ENCODE measurements around the gene ATP6V1E1. TPM values are rescaled to one million over a fixed set of nuclear protein-coding genes. Genes with fewer than 3 reads are reported as not detected.
"Not testable (repeated sequence)": the region's sequence is repeated elsewhere in the genome, so short reads cannot be mapped to it uniquely, and the experiment has no call there.

Gene ATP6V1E1
- total RNA-seq, 4 donors from 2014 or later, result 109 to 157 (median 122) TPM

DNA sequence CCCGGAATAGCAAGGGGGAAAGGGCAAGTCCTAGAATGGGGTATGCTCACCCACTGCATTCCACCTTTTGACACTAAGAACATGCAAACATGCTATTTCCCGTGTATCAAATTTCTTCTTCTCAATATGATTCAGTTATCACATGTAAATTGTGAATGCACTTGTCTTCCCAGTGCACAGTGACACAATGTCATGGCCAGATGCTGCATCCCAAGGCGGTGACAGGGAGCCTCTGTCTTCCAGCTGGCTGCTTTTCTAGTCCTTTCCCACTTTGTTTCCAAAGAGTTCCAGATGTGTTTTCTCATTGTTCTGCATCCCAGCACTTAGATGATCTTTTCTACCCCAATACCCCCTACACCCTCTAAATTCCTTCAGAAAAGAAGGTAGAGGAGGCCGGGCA lies 52.9 kb downstream of the ATP6V1E1 start:
- DNase-seq (ENCODE audit: low spot score) (no peak), ATAC-seq (ENCODE audit: low FRiP score) (no peak)
- TF ChIP-seq, protein P1, sequence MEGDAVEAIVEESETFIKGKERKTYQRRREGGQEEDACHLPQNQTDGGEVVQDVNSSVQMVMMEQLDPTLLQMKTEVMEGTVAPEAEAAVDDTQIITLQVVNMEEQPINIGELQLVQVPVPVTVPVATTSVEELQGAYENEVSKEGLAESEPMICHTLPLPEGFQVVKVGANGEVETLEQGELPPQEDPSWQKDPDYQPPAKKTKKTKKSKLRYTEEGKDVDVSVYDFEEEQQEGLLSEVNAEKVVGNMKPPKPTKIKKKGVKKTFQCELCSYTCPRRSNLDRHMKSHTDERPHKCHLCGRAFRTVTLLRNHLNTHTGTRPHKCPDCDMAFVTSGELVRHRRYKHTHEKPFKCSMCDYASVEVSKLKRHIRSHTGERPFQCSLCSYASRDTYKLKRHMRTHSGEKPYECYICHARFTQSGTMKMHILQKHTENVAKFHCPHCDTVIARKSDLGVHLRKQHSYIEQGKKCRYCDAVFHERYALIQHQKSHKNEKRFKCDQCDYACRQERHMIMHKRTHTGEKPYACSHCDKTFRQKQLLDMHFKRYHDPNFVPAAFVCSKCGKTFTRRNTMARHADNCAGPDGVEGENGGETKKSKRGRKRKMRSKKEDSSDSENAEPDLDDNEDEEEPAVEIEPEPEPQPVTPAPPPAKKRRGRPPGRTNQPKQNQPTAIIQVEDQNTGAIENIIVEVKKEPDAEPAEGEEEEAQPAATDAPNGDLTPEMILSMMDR (IDR thresholded peaks at IDR 0.05), result no peak

DNA sequence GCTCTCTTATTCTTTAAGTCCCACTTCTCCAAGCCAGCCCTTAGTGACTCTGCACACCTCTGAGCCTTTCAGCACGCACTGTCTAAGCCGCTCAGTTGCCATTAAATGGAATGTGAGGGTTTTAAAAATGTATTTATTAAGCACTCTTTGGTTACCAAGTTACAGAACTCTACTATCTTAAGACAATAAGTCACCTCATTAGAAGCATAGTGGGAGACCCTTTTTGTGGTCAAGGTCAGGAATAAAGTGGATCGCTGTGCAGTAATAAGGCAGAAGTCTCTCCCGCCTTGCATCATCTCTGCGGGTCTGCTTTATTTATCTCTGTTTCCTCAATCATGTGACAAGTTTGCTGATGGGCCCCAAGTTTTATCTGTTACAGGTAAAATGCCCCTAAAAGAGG lies 53.4 kb downstream of the ATP6V1E1 start:
- no peak for DNase-seq (ENCODE audit: low spot score)
- no peak for ATAC-seq (ENCODE audit: low FRiP score)
- TF ChIP-seq, protein P1 (IDR thresholded peaks at IDR 0.05), result no peak

DNA sequence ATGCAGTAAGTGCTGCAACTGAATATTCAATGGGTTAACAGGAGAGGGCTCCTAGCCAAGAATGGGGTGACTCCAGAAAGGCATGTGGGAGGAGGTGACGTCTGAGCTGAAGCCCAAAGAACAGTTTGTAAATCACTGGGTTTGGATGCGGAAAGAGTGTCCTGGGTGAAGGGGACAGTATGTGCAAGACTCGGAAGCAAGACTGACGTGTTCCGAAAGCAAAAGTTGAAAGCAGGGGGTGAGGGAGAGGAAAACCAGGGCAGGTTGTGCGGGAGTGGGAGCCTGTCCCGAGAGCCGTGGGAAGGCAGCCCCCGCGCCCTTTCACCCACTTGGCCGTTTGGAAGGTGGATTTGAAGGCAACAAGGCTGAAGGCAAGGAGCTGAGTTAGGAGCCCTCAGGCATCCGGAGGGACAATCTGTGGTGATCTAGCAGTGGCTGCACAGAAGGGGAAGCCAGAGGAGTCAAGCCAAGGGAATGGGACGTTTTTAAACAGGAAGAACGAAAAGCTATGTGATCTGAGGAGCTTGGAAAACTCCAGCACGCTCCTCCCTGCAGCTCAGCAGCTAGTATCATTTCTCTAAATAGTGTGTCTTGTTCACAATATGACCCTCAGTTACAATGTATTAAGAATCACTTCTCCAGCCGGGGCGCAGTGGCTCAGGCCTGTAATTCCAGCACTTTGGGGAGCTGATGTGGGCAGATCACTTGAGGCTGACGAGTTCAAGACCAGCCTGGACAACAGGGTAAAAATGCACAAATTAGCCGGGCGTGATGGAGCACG lies 57.5 kb downstream of the ATP6V1E1 start:
- peak; percentile 86 for ATAC-seq (ENCODE audit: low FRiP score)

DNA sequence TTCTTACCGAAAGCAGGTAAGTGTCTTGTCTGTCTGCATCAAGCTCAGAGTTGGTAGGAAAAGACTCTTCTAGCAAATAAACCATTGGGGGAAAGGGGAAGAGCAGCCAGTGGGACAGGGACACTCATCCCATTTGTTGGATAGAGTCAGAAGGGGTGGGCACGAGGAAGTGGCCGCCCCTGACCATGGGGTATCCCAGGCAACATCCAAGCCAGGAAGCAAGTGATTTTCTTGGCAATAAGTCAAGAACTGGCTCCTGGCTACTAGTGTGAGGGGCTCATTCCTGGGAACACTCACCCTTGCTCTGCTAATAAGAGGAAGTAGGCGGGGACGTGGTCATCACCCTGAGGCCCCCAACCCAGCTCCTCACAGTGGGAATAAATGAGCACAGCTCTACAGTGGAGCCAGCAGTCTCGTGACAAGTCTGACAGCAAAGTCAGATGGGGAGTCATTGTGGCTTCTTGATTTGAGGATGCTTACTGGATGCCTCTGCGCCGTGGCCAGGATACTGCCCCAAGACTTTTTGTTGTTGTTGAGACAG lies 58.5 kb downstream of the ATP6V1E1 start:
- ATAC-seq (ENCODE audit: low FRiP score) (peak; percentile 55), DNase-seq (ENCODE audit: low spot score) (no peak)
- TF ChIP-seq, protein P1 (IDR thresholded peaks at IDR 0.05), result no peak

More for the DNA sequence above, 57.5 kb downstream of the ATP6V1E1 start:
- TF ChIP-seq, protein P1 (IDR thresholded peaks at IDR 0.05), result no peak
- peak; percentile 57 for DNase-seq (ENCODE audit: low spot score)

DNA sequence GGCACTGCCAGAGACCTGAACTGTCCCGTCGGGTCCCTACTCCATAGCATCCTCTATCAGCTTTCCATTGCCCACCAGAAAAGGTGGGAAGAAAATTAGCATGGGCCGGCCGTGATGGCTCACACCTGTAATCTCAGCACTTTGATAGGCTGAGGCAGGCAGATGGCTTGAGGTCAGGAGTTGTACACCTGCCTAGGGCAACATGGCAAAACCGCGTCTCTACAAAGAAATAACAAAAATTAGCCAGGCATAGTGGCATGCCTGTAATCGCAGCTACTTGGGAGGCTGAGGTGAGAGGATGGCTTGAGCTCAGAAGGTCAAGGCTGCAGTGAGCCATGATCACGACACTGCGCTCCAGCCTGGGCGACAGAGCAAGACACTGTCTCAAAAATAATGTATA lies 61.8 kb downstream of the ATP6V1E1 start:
- DNase-seq (ENCODE audit: low spot score) (no peak), ATAC-seq (ENCODE audit: low FRiP score) (no peak)
- TF ChIP-seq, protein P1 (IDR thresholded peaks at IDR 0.05), result no peak

DNA sequence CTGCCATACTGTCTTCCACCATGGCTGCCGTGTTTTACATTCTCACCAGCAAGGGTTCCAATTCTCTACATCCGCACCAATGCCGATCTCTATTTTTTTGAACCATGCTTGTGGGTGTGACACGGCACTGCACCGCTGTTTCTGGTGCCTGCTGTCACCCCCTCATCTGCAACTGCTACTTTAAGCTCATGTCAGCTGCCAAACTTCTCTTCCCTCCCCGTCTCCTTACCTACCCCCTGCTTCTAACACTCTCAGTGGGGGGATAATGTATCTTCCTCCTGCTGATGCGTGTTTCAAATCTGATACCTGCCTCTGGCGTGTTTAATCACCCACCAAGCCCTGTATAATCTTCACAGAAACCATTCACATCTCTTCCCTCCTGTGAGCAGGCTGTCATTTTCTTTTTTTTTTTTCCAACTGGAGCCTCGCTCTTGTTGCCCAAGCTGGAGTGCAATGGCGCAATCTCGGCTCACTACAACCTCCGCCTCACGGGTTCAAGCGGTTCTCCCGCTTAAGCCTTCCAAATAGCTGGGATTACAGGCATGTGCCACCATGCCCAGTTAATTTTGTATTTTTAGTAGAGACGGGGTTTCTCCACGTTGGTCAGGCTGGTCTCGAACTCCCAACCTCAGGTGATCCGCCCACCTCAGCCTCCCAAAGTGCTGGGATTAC lies 62.4 kb downstream of the ATP6V1E1 start:
- not testable (repeated sequence) for ATAC-seq (ENCODE audit: low FRiP score); DNase-seq (ENCODE audit: low spot score)

DNA sequence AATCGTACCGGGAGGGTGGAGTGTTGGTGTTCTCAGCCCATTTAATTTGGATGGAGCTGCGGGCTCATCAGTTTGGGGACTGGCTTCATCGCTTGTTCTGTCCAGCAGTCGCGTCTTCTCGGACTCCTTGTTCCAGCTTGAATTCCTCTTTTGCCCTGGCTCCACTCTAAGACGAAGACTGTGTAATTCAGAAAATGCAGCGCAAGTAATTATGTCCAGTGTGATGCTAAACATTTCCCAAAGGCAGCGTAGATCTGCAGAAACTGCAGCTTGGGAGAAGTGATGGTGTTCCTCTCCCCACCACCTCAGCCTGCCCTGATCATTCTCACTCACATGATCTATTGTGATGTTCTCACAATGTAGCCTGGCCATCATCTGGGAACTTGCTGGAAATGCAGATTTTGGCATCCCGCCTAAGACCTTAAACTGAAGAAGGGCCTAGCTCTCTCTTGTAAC lies 64.6 kb downstream of the ATP6V1E1 start:
- ATAC-seq (ENCODE audit: low FRiP score), result no peak
- TF ChIP-seq, protein P1 (IDR thresholded peaks at IDR 0.05), result no peak
- no peak for DNase-seq (ENCODE audit: low spot score)

Data from omental fat pad (tissue), 4 donors.